HPDE6-E6E7 (cell line): ENCODE measurements around the gene HAUS1.
"Not testable (repeated sequence)": the region's sequence is repeated elsewhere in the genome, so short reads cannot be mapped to it uniquely, and the experiment has no call there.

ENCODE experiments used
- DNase-seq: peaks from one replicate; pipeline ENCODE4 v3.0.0; 2011; ENCODE audit warnings: missing footprints; ENCODE audit errors: extremely low spot score

Gene HAUS1

GRCh38 chr18:46088501-46088900 lies 15.7 kb upstream of the HAUS1 start:
- not testable (repeated sequence) for DNase-seq

- no peak for DNase-seq
Measured at GRCh38 chr18:46095532-46095931, 8.7 kb upstream of the HAUS1 start.

GRCh38 chr18:46096651-46097300 lies 7.4 kb upstream of the HAUS1 start:
- DNase-seq: no peak

- no peak for DNase-seq
Measured at GRCh38 chr18:46097431-46097800, 6.8 kb upstream of the HAUS1 start.

GRCh38 chr18:46097801-46098615 lies 6.2 kb upstream of the HAUS1 start, which contains the start of gene ATP5F1A:
Gene ATP5F1A (minus strand): TSS chr18:46098296. CDS start chr18:46098231, 65 bp downstream.
- peak; percentile 77 for DNase-seq

GRCh38 chr18:46098616-46098933 lies 5.6 kb upstream of the HAUS1 start:
- DNase-seq: no peak

GRCh38 chr18:46099463-46099862 lies 4.7 kb upstream of the HAUS1 start:
- no peak for DNase-seq

- DNase-seq: no peak
Measured at GRCh38 chr18:46109386-46109785, 5.2 kb downstream of the HAUS1 start.

GRCh38 chr18:46110406-46110805 lies 6.2 kb downstream of the HAUS1 start:
- DNase-seq: no peak

GRCh38 chr18:46113751-46114150 lies 9.6 kb downstream of the HAUS1 start:
- no peak for DNase-seq

GRCh38 chr18:46126625-46127024 lies 22.4 kb downstream of the HAUS1 start:
- DNase-seq: not testable (repeated sequence)

GRCh38 chr18:46130061-46130460 lies 25.9 kb downstream of the HAUS1 start:
- DNase-seq: no peak

GRCh38 chr18:46130549-46130948 lies 26.4 kb downstream of the HAUS1 start:
- DNase-seq: not testable (repeated sequence)

- no peak for DNase-seq
Measured at GRCh38 chr18:46133534-46133933, 29.3 kb downstream of the HAUS1 start.

- DNase-seq: no peak
Measured at GRCh38 chr18:46134920-46135675, 30.9 kb downstream of the HAUS1 start.

- no peak for DNase-seq
Measured at GRCh38 chr18:46140173-46140572, 36.0 kb downstream of the HAUS1 start.

GRCh38 chr18:46141199-46141598 lies 37.0 kb downstream of the HAUS1 start:
- DNase-seq: no peak

- no peak for DNase-seq
Measured at GRCh38 chr18:46148810-46149209, 44.6 kb downstream of the HAUS1 start.

GRCh38 chr18:46152436-46152807 lies 48.2 kb downstream of the HAUS1 start:
- DNase-seq: no peak

GRCh38 chr18:46152808-46153617 lies 48.8 kb downstream of the HAUS1 start:
- peak; percentile 84 for DNase-seq

GRCh38 chr18:46155641-46156051 lies 51.5 kb downstream of the HAUS1 start:
- peak; percentile 64 for DNase-seq
